AG09309 (cell line): ENCODE data around the gene HMCN1.

Source experiments
- DNase-seq: peaks from one replicate; pipeline ENCODE4 v3.0.0-alpha.2; 2010; ENCODE audit warnings: low read depth
- H3K4me3 ChIP-seq: 2 replicates; pipeline ENCODE4 v1.5.1; 2011; ENCODE audit warnings: mild to moderate bottlenecking, low read depth, low read length, moderate library complexity; ENCODE audit not compliant: control insufficient read depth
- CTCF ChIP-seq: IDR thresholded peaks from 2 replicates; pipeline ENCODE4 v1.5.1; 2011; ENCODE audit warnings: mild to moderate bottlenecking, low read depth, low read length, inconsistent platforms; ENCODE audit not compliant: insufficient read depth, control insufficient read depth; ENCODE audit errors: missing control alignments

Gene HMCN1

GRCh38 chr1:185911978-185912377, 177.8 kb downstream of the HMCN1 start:
- TF ChIP-seq CTCF = no peak
- DNase-seq = no peak
- no peak overlapping the region for H3K4me3 ChIP-seq

GRCh38 chr1:185912504-185912903, 178.3 kb downstream of the HMCN1 start:
- no peak for TF ChIP-seq CTCF
- no peak for DNase-seq
- H3K4me3 ChIP-seq = no peak overlapping the region

- DNase-seq = no peak
- no peak for TF ChIP-seq CTCF
- H3K4me3 ChIP-seq = no peak overlapping the region
Measured at GRCh38 chr1:185914089-185914488, 179.9 kb downstream of the HMCN1 start.

- no peak for TF ChIP-seq CTCF
- DNase-seq = no peak
- H3K4me3 ChIP-seq = no peak overlapping the region
Measured at GRCh38 chr1:185916861-185917260, 182.7 kb downstream of the HMCN1 start.

GRCh38 chr1:185917646-185918045, 183.5 kb downstream of the HMCN1 start:
- TF ChIP-seq CTCF = no peak
- H3K4me3 ChIP-seq = no peak overlapping the region
- DNase-seq = no peak

- TF ChIP-seq CTCF = no peak
- DNase-seq = no peak
- no peak overlapping the region for H3K4me3 ChIP-seq
Measured at GRCh38 chr1:185920602-185921001, 186.4 kb downstream of the HMCN1 start.

- no peak for TF ChIP-seq CTCF
- H3K4me3 ChIP-seq = no peak overlapping the region
- DNase-seq = no peak
Measured at GRCh38 chr1:185921636-185922035, 187.4 kb downstream of the HMCN1 start.
